Lower leg skin (tissue), 3 donors: ENCODE data around the gene CTIF.

Experiments used
- POLR2A ChIP-seq, 2 donors: fragments of 450-650 bp; IDR thresholded peaks; one replicate each; pipeline ENCODE4 v1.6.1; 2016 to 2017; ENCODE audit warnings: antibody characterized with exemption in 2 of 2, mild to moderate bottlenecking in 1 of 2, moderate library complexity in 1 of 2
- TF ChIP-seq, protein P1 (sequence below), 3 donors: fragments of 450-650 bp; IDR thresholded peaks; one replicate each; pipeline ENCODE4 v1.5.1; 2016; ENCODE audit warnings: antibody characterized with exemption in 3 of 3, mild to moderate bottlenecking in 3 of 3, moderate library complexity in 2 of 3

DNA sequence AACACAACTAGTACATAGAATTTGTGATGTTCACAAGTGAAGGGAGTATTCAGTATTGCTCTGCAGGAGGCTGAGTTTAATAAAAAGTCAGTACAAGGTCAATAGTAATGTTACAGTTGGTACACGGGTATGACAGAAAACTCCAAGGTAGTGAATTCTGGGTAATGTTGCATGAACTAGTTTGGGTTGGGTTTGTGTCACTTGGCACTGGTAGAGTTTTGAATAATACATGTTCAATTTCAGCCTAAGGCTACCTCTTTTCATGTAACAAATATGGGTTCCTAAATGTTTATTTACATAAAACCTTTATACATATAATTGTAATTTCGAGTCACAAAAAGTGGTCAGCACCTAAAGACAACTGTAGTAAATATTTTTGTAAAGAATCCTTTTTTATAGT lies 19.4 kb downstream of the CTIF start:
- TF ChIP-seq POLR2A (IDR thresholded peaks at IDR 0.05): no peak
- TF ChIP-seq, protein P1, sequence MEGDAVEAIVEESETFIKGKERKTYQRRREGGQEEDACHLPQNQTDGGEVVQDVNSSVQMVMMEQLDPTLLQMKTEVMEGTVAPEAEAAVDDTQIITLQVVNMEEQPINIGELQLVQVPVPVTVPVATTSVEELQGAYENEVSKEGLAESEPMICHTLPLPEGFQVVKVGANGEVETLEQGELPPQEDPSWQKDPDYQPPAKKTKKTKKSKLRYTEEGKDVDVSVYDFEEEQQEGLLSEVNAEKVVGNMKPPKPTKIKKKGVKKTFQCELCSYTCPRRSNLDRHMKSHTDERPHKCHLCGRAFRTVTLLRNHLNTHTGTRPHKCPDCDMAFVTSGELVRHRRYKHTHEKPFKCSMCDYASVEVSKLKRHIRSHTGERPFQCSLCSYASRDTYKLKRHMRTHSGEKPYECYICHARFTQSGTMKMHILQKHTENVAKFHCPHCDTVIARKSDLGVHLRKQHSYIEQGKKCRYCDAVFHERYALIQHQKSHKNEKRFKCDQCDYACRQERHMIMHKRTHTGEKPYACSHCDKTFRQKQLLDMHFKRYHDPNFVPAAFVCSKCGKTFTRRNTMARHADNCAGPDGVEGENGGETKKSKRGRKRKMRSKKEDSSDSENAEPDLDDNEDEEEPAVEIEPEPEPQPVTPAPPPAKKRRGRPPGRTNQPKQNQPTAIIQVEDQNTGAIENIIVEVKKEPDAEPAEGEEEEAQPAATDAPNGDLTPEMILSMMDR (IDR thresholded peaks at IDR 0.05): no peak
